ENCODE results near the gene COL25A1.

The COL25A1 gene

DNA sequence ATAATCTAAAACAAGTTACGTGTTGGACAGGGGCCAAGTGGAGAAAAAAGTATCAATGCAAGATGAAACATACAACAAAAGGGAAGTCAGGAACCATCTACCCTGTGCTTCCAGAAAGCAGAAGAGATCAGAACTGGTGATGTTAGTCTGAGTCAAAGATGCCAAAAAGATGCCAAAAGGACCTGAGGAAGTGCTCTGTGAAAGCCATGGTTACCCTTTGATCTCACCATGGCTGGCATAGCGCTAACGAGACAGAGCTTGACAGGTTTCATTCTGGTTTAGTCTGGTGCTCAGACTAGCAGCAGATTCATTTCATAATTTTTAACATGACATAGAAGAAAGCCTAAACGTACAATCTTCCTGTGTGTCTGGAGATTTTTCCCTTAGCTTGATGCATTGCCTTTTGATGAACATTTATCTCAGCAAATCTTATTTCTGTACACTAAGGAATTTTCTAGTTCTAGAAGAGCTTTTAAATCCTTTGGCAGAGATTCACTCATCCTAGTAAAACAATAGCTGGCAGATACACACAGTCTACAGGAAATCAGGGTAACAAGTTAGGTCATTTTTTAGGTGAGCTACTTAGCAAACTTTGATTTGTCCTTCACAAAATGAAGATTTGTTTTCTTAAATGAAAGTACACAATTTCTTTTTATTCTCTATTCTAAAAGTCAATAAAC lies 87.7 kb downstream of the COL25A1 start:
- H3K36me3 Mint-ChIP-seq (ENCODE audit: low read depth) = no peaks in the 10 kb centered on the region
- H3K9me3 Mint-ChIP-seq = no peaks in the 10 kb centered on the region
- no peak overlapping the region for H3K27ac Mint-ChIP-seq
- no peaks in the 10 kb centered on the region for H3K4me1 Mint-ChIP-seq (ENCODE audit: low read depth)
- peaks cover 18% of the 10 kb centered on the region for H3K27me3 Mint-ChIP-seq (ENCODE audit: low read depth)
- no peak overlapping the region for H3K4me3 Mint-ChIP-seq

DNA sequence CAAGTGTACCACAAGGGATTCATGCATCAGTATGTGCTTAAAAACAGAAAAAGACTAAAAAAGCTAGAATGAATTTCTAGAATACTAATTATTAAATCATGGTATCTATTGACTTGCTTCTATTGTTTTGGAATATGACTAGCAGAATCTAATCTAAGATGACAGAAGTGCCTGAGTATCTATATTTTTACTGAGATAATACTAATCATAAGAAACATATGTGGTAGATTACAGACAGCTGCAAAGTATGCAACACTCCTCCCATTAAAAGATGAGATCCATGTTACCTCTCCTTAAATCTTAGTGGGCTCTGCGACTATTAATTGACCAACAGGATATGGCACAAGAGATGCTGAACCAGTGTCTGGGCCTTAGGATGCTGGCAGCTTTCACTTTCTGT lies 89.4 kb downstream of the COL25A1 start:
- H3K4me3 Mint-ChIP-seq = no peak overlapping the region
- H3K4me1 Mint-ChIP-seq (ENCODE audit: low read depth) = no peaks in the 10 kb centered on the region
- no peaks in the 10 kb centered on the region for H3K9me3 Mint-ChIP-seq
- H3K27ac Mint-ChIP-seq = no peak overlapping the region
- peaks cover 19% of the 10 kb centered on the region for H3K27me3 Mint-ChIP-seq (ENCODE audit: low read depth)
- H3K36me3 Mint-ChIP-seq (ENCODE audit: low read depth) = no peaks in the 10 kb centered on the region

DNA sequence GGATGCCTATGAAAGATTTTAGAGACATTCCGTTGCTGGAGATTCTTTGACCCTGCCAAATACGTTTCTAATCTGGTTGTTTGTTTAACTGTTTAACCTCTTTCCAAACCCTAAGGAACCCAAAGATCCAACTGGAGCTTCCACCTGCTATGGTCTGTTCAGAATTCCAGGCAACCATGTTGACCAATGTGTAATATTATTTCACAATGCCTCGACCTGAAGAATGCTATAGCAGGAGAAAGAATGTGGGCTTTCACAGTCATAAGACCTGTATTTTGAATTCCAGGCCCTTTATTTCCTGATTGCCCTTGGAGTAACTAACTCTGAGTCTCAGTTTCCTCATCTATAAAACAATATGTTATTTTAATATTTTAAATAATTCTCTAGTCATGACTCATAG lies 90.8 kb downstream of the COL25A1 start:
- Mint-ChIP-seq H3K27me3 (ENCODE audit: low read depth) (peaks cover 19% of the 10 kb centered on the region), H3K9me3 (no peaks in the 10 kb centered on the region), H3K4me1 (ENCODE audit: low read depth) (no peaks in the 10 kb centered on the region), H3K4me3 (no peak overlapping the region), H3K36me3 (ENCODE audit: low read depth) (no peaks in the 10 kb centered on the region), H3K27ac (no peak overlapping the region)

DNA sequence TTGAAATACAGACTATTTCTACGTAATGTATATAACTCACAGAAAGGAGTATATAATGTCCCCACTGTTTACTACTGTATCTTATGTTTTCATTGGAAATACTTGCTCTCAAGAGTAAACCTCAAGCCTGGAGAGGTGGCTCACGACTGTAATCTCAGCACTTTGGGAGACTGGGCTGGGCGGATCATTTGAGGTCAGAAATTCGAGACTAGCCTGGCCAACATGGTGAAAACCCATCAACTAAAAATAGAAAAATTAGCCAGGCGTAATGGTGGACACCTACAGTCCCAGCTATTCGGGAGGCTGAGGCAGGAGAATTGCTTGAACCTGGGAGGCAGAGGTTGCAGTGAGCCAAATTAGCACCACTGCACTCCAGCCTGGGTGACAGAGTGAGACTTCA lies 92.8 kb downstream of the COL25A1 start:
- Mint-ChIP-seq H3K9me3 (no peaks in the 10 kb centered on the region), H3K27ac (no peak overlapping the region), H3K36me3 (ENCODE audit: low read depth) (no peaks in the 10 kb centered on the region), H3K27me3 (ENCODE audit: low read depth) (peaks cover 16% of the 10 kb centered on the region), H3K4me3 (no peak overlapping the region), H3K4me1 (ENCODE audit: low read depth) (no peaks in the 10 kb centered on the region)

DNA sequence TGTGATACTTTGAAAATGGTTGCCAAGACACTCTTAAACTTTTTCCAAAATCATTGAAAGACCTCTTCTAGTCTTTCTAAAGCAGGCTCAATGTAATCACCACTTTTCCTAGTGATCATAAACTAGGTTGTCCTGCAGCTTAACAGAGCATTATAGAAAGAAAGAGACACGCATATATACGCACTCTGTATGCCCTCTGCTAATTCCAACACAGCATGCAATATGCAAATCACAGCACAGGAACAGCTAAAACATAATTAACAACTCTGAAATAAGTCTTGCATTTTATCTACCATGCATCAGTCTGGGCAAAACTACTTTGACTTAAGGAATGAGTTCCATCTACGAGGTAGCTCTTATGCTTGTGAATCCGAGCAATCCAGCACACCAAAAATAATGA lies 94.6 kb downstream of the COL25A1 start:
- H3K4me3 Mint-ChIP-seq = no peak overlapping the region
- no peaks in the 10 kb centered on the region for H3K36me3 Mint-ChIP-seq (ENCODE audit: low read depth)
- no peaks in the 10 kb centered on the region for H3K4me1 Mint-ChIP-seq (ENCODE audit: low read depth)
- H3K27me3 Mint-ChIP-seq (ENCODE audit: low read depth) = peaks cover 20% of the 10 kb centered on the region
- H3K9me3 Mint-ChIP-seq = no peaks in the 10 kb centered on the region
- no peak overlapping the region for H3K27ac Mint-ChIP-seq

DNA sequence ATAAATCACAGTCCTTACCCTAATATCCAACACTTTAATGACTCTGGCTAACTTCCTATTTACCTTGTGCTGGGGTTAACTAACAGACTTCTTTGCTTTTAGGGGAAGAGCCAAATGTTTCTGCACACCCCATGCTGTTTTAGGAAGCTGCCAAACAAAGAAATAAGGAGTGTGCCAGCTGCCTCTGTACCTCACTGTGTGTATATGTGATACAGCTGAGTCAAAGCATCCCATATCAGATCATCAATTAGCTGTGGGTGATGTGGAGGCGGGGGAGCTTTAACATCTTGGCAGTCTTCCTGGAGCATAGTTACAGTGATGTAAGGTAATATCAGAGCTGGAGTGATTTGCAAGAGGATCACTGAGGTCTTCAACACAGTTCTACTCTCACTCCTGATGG lies 95.4 kb downstream of the COL25A1 start:
- H3K36me3 Mint-ChIP-seq (ENCODE audit: low read depth) = no peaks in the 10 kb centered on the region
- H3K27ac Mint-ChIP-seq = no peak overlapping the region
- peaks cover 27% of the 10 kb centered on the region for H3K27me3 Mint-ChIP-seq (ENCODE audit: low read depth)
- H3K4me1 Mint-ChIP-seq (ENCODE audit: low read depth) = no peaks in the 10 kb centered on the region
- no peaks in the 10 kb centered on the region for H3K9me3 Mint-ChIP-seq
- no peak overlapping the region for H3K4me3 Mint-ChIP-seq

DNA sequence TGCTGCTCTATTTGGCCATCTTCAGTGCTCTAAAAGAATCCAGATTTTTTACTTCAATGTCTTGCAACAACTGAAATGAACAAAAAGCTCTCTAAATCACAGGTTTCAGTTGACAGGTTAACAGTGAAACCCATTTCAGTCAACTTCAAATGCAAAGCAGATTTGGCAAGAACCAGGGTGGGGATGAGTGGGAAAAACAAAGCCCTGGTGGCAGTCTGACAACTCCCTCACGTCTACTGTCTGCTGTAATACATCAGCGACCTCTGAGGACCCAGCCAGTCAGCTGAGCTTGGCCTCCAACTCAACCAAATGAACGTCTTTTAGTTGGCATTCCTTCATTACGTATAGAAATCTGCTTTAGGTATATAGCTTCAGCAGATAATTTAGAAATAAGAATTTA lies 95.8 kb downstream of the COL25A1 start:
- Mint-ChIP-seq H3K9me3 (no peaks in the 10 kb centered on the region), H3K4me3 (no peak overlapping the region), H3K27ac (no peak overlapping the region), H3K27me3 (ENCODE audit: low read depth) (peaks cover 30% of the 10 kb centered on the region), H3K4me1 (ENCODE audit: low read depth) (no peaks in the 10 kb centered on the region), H3K36me3 (ENCODE audit: low read depth) (no peaks in the 10 kb centered on the region)

DNA sequence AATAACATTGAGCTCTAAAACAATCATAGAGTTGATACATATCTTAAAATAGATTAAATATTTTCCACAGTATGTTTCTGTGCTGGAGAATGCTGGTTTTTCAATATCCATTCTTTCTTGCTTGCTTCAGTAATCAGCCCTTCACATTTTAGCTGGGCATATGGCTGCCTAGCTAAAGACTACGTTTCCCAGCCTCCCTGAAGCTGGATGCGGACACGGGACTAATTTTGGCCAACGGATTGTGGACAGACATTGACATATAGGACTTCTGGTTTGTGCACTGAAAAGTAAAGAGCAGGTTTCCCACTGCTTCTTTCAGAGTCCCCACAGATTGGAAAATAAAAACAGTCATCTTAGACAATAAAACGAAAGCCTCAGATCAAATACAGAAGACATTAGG lies 97.3 kb downstream of the COL25A1 start:
- no peak overlapping the region for H3K4me3 Mint-ChIP-seq
- no peak overlapping the region for H3K27ac Mint-ChIP-seq
- no peaks in the 10 kb centered on the region for H3K4me1 Mint-ChIP-seq (ENCODE audit: low read depth)
- H3K27me3 Mint-ChIP-seq (ENCODE audit: low read depth) = peaks cover 23% of the 10 kb centered on the region
- no peaks in the 10 kb centered on the region for H3K36me3 Mint-ChIP-seq (ENCODE audit: low read depth)
- no peaks in the 10 kb centered on the region for H3K9me3 Mint-ChIP-seq

DNA sequence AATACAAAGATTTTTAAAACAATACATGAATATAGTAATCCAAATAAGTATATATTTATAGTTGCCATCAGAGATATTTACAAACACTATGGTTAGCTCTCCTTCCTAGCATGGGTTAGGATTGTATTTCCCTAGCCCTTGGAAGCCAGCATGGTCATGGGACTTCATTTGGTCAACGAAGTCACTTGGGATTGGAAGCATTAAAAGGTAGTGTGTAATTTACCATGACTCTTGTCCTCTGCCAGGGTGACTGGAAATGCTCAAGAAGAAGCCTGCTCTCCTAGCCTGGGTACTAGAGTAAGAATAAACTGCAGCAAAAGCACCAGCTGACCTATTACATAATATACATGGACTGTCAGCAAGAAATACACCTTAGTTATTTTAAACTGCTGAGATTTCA lies 102.9 kb downstream of the COL25A1 start:
- H3K27me3 Mint-ChIP-seq (ENCODE audit: low read depth) = peaks cover 16% of the 10 kb centered on the region
- H3K27ac Mint-ChIP-seq = no peak overlapping the region
- H3K36me3 Mint-ChIP-seq (ENCODE audit: low read depth) = no peaks in the 10 kb centered on the region
- H3K4me3 Mint-ChIP-seq = no peak overlapping the region
- H3K9me3 Mint-ChIP-seq = no peaks in the 10 kb centered on the region
- no peaks in the 10 kb centered on the region for H3K4me1 Mint-ChIP-seq (ENCODE audit: low read depth)

DNA sequence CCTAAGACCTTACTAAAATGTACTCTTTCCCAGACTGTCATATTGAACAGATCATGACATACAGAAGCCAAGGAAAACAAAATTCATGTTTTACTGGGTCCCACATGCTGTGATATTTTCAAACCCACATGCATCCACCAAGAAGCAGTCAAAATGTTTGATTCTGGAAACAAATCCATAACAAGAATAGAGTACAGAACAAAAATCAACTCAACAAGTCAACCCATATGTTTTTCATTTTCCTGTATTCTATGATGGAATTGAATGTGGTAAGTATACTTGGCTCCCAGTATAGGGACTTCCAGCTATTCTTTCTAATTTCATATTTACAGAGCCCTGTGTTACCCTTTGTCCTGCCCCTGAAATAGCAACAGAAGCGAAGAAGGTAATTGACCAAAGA lies 106.8 kb downstream of the COL25A1 start:
- H3K4me1 Mint-ChIP-seq (ENCODE audit: low read depth) = no peaks in the 10 kb centered on the region
- no peaks in the 10 kb centered on the region for H3K27me3 Mint-ChIP-seq (ENCODE audit: low read depth)
- no peaks in the 10 kb centered on the region for H3K9me3 Mint-ChIP-seq

DNA sequence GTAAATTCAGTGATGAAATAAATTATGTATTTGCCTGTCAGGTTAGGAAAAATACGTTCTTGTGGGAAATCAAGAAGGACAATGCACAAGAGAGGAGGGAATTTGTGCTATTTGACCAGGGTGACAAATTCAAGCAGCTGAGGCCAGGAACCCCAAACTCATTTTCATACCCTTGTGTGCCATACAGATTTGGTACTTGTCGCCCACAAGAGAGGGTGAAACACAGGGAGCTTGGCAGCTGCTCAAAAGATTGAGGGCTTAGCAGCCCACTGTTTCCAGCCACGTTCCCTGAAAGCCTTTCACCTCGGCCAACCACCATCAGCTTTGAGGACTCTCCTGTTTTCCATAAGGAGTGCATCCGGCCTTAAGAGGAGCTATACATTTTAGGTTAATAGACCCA lies 111.2 kb downstream of the COL25A1 start:
- no peaks in the 10 kb centered on the region for H3K9me3 Mint-ChIP-seq
- H3K36me3 Mint-ChIP-seq (ENCODE audit: low read depth) = no peaks in the 10 kb centered on the region
- peaks cover 3% of the 10 kb centered on the region for H3K27me3 Mint-ChIP-seq (ENCODE audit: low read depth)
- no peaks in the 10 kb centered on the region for H3K4me1 Mint-ChIP-seq (ENCODE audit: low read depth)
- no peak overlapping the region for H3K27ac Mint-ChIP-seq
- H3K4me3 Mint-ChIP-seq = no peak overlapping the region

More for the DNA sequence above, 106.8 kb downstream of the COL25A1 start:
- Mint-ChIP-seq H3K4me3 (no peak overlapping the region), H3K27ac (no peak overlapping the region), H3K36me3 (ENCODE audit: low read depth) (no peaks in the 10 kb centered on the region)

DNA sequence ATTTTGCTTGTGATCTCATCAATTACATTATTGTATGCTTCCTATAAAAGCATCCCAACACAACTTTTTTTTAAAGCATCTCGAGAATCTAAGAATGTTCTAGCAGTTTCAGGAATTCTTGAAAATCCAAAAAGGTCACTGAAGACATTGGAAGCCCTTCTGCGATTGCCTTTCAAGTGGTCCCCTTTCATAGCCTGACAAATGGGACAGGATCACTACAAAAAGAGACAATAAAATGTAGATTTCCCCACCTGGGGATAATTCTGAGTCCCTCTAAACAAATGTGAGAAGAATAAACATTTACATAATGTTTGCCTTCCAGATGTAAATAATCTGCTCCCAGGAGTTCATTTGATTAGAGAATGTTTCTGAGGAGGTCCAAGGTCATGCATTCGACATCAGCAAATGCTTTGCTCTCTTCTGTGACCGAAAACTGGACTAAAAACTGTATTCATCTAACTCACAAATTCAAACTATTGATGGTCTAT lies 116.0 kb downstream of the COL25A1 start:
- Mint-ChIP-seq H3K36me3 (ENCODE audit: low read depth) (no peaks in the 10 kb centered on the region), H3K27me3 (ENCODE audit: low read depth) (peaks cover 10% of the 10 kb centered on the region), H3K9me3 (no peaks in the 10 kb centered on the region), H3K27ac (no peak overlapping the region), H3K4me3 (no peak overlapping the region), H3K4me1 (ENCODE audit: low read depth) (no peaks in the 10 kb centered on the region)

DNA sequence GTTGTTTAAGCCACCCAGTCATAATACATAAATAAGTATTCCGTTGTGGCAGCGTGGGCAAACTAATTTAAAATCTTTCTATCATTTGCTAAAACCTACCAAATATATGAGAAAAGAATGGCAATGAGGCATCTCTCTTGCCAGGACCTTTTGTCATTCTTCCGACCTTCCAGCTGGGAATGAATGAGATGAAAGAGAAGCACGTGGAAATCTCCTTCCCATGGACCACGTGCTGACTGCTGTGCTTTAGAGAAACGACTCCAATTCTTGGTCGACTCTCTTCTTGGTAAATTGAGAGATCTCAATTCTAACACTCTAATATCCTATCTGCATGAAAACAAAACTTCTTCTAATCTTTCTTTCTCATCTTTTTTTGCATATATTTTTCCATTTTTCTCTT lies 116.5 kb downstream of the COL25A1 start:
- H3K4me1 Mint-ChIP-seq (ENCODE audit: low read depth) = no peaks in the 10 kb centered on the region
- no peak overlapping the region for H3K27ac Mint-ChIP-seq
- no peaks in the 10 kb centered on the region for H3K36me3 Mint-ChIP-seq (ENCODE audit: low read depth)
- no peak overlapping the region for H3K4me3 Mint-ChIP-seq
- no peaks in the 10 kb centered on the region for H3K9me3 Mint-ChIP-seq
- H3K27me3 Mint-ChIP-seq (ENCODE audit: low read depth) = peaks cover 10% of the 10 kb centered on the region

DNA sequence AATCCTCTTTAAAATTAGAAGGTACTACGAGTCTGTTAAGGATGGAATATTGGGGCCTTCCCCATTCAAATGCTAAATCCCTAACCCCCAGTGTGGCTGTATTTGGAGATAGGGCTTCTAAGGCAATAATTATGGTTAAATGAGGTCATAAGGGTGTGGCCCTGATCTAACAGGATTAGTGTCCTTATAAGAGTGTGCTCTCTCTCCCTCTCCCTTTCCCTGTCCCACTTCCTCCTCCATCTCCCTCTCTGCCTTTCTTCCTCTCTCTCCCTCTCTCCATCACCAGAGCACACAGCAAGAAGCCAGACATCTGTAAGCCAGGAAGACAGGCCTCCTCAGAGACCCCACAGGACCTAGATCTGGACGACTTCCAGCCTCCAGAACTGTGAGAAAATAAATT lies 116.9 kb downstream of the COL25A1 start:
- H3K27me3 Mint-ChIP-seq (ENCODE audit: low read depth) = peaks cover 10% of the 10 kb centered on the region
- no peak overlapping the region for H3K27ac Mint-ChIP-seq
- H3K9me3 Mint-ChIP-seq = no peaks in the 10 kb centered on the region
- H3K4me3 Mint-ChIP-seq = no peak overlapping the region
- H3K36me3 Mint-ChIP-seq (ENCODE audit: low read depth) = no peaks in the 10 kb centered on the region
- H3K4me1 Mint-ChIP-seq (ENCODE audit: low read depth) = no peaks in the 10 kb centered on the region

DNA sequence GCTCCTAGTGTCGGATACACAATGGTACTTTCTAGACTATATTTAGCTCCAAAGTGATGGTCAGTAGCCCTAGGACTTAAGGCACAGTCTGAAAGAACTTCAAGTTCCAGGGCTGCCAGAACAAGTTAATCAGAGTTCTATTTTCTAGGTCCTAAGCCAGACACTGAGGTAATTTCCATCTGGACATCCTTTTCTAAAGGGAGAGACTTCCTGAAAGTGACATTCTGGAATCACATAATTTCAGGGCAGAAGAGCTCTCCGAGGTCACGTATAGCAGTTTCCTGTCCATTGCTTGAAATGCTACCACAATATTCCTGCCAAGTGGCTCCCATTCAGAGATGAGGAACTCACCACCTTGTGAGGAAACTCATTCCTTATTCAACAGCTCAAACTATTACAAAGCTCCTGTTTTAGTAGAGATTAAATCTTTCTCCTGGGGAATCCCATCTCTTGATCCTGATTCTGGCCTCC lies 117.9 kb downstream of the COL25A1 start:
- no peaks in the 10 kb centered on the region for H3K4me1 Mint-ChIP-seq (ENCODE audit: low read depth)
- no peak overlapping the region for H3K27ac Mint-ChIP-seq
- H3K4me3 Mint-ChIP-seq = no peak overlapping the region
- H3K9me3 Mint-ChIP-seq = no peaks in the 10 kb centered on the region
- no peaks in the 10 kb centered on the region for H3K36me3 Mint-ChIP-seq (ENCODE audit: low read depth)
- peaks cover 14% of the 10 kb centered on the region for H3K27me3 Mint-ChIP-seq (ENCODE audit: low read depth)
